Measurements from ENCODE around the gene TAS2R38.
"Not testable (repeated sequence)": the region's sequence is repeated elsewhere in the genome, so short reads cannot be mapped to it uniquely, and the experiment has no call there.

Gene TAS2R38

GRCh38 chr7:141973673-141974072, at the start of gene TAS2R38:
TSS of gene TAS2R38 (minus strand) at chr7:141973773. CDS start at chr7:141973689, 84 bp downstream.
- DNase-seq: no peak

GRCh38 chr7:142018154-142018553, 44.6 kb upstream of the TAS2R38 start:
- no peak for DNase-seq

GRCh38 chr7:142017451-142017850, 43.9 kb upstream of the TAS2R38 start:
- DNase-seq: no peak

- no peak for DNase-seq
Measured at GRCh38 chr7:142012825-142013511, 39.4 kb upstream of the TAS2R38 start.

GRCh38 chr7:142010952-142011548, 37.5 kb upstream of the TAS2R38 start:
- DNase-seq: no peak

GRCh38 chr7:142009187-142009586, 35.6 kb upstream of the TAS2R38 start:
- no peak for DNase-seq

GRCh38 chr7:142006577-142006976, 33.0 kb upstream of the TAS2R38 start:
- DNase-seq: no peak

GRCh38 chr7:142002179-142002578, 28.6 kb upstream of the TAS2R38 start:
- no peak for DNase-seq

GRCh38 chr7:142001163-142001874, 27.7 kb upstream of the TAS2R38 start:
- no peak for DNase-seq

GRCh38 chr7:142000244-142000643, 26.7 kb upstream of the TAS2R38 start:
- no peak for DNase-seq

GRCh38 chr7:141999058-141999623, 25.6 kb upstream of the TAS2R38 start:
- DNase-seq: no peak

- no peak for DNase-seq
Measured at GRCh38 chr7:141993354-141993753, 19.8 kb upstream of the TAS2R38 start.

GRCh38 chr7:141992688-141993087, 19.1 kb upstream of the TAS2R38 start:
- no peak for DNase-seq

GRCh38 chr7:141992156-141992555, 18.6 kb upstream of the TAS2R38 start:
- no peak for DNase-seq

- no peak for DNase-seq
Measured at GRCh38 chr7:141991140-141991539, 17.6 kb upstream of the TAS2R38 start.

GRCh38 chr7:141990011-141990725, 16.6 kb upstream of the TAS2R38 start:
- no peak for DNase-seq

- not testable (repeated sequence) for DNase-seq
Measured at GRCh38 chr7:141987803-141988202, 14.2 kb upstream of the TAS2R38 start.

GRCh38 chr7:141986923-141987322, 13.3 kb upstream of the TAS2R38 start:
- no peak for DNase-seq

- not testable (repeated sequence) for DNase-seq
Measured at GRCh38 chr7:141985926-141986325, 12.4 kb upstream of the TAS2R38 start.

GRCh38 chr7:141979568-141979967, 6.0 kb upstream of the TAS2R38 start:
- DNase-seq: no peak

- no peak for DNase-seq
Measured at GRCh38 chr7:141978351-141978750, 4.8 kb upstream of the TAS2R38 start.

GRCh38 chr7:141976524-141977245, 3.1 kb upstream of the TAS2R38 start:
- no peak for DNase-seq

All from 8988T (cell line).